Measurements from ENCODE around the gene HSPA9. TPM values are rescaled to one million over a fixed set of nuclear protein-coding genes. Genes with fewer than 3 reads are reported as not detected.
A peak's percentile ranks its signal among the peaks of the same experiment; 100 is the strongest.

The HSPA9 gene
- total and polyA plus RNA-seq, 2 experiments from 2014 or later: 213 to 292 TPM

DNA sequence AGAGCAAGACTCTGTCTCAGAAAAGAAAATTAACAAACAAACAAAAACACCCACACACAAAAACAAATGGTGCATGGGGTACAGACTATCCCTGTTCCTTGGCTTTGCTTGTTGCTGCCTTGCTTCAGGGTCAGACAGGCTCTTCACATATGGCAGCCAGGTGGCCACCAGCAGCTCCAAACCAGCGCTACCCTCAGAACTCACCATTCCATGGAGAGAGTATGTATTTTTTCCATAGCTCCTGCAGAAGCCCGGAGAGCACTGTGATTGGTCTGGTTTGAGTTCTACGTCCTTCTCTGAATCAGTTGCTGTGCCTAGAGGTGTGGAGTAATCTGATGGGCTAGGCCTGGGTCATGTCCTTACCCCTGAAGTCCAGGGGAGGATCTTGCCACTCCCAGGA is 25.2 kb upstream of the HSPA9 start:
- no peak overlapping the region for H3K27ac ChIP-seq
- no peak for DNase-seq (ENCODE audit: low read depth in 1 of 2, low spot score in 1 of 2)
- no peaks in the 10 kb centered on the region for H3K9me3 ChIP-seq (ENCODE audit: low read depth)
- TF ChIP-seq, protein P1, sequence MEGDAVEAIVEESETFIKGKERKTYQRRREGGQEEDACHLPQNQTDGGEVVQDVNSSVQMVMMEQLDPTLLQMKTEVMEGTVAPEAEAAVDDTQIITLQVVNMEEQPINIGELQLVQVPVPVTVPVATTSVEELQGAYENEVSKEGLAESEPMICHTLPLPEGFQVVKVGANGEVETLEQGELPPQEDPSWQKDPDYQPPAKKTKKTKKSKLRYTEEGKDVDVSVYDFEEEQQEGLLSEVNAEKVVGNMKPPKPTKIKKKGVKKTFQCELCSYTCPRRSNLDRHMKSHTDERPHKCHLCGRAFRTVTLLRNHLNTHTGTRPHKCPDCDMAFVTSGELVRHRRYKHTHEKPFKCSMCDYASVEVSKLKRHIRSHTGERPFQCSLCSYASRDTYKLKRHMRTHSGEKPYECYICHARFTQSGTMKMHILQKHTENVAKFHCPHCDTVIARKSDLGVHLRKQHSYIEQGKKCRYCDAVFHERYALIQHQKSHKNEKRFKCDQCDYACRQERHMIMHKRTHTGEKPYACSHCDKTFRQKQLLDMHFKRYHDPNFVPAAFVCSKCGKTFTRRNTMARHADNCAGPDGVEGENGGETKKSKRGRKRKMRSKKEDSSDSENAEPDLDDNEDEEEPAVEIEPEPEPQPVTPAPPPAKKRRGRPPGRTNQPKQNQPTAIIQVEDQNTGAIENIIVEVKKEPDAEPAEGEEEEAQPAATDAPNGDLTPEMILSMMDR (IDR thresholded peaks at IDR 0.05; ENCODE audit: low read depth, low read length): no peak
- peaks cover 5% of the 10 kb centered on the region for H3K4me1 ChIP-seq (ENCODE audit: low read depth)
- no peaks in the 10 kb centered on the region for H3K36me3 ChIP-seq
- H3K27me3 ChIP-seq: no peaks in the 10 kb centered on the region
- no peak overlapping the region for H3K4me3 ChIP-seq

DNA sequence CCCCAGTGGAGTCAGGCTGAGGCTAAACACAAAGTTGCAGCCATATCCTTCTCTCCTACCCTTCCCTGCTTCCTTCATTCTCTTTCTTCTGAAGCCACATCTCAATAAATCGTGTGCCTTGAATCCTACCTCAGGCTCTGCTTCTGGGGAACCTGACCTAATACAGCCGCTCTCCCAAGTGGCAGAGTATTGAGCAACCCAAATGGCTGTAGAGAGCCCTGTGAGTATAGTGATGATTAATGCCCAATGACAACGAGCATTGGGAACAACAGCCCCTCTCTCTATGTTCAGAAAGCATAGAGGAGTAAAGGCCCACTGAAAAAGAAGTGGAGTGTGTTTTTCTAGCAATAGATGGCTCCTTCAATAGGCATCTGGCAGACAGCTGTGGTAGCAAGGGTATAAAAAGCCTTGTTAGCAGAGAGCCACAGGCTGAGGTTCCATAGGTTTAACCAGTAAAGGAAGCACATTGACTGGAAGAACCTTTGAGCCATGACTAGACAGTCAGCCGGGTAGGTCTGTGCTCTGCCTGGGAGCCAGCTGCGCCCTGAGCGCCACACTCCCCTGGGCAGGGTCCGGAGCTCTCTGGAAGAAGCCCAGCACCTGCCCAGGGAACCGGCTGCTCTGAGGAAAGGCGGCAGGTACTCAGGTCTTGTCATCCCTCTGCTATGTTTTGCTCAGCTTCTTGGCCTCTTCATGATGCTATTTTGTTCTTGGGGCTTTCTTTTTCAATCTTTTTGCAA is 22.6 kb upstream of the HSPA9 start:
- Histone ChIP-seq H3K4me1 (ENCODE audit: low read depth) (peaks cover 5% of the 10 kb centered on the region), H3K27me3 (no peaks in the 10 kb centered on the region), H3K36me3 (no peaks in the 10 kb centered on the region), H3K9me3 (ENCODE audit: low read depth) (no peaks in the 10 kb centered on the region), H3K4me3 (no peak overlapping the region), H3K27ac (no peak overlapping the region)
- TF ChIP-seq, protein P1 (IDR thresholded peaks at IDR 0.05; ENCODE audit: low read depth, low read length): no peak
- peak in 1 of 2 donors; percentile 11 for DNase-seq (ENCODE audit: low read depth in 1 of 2, low spot score in 1 of 2)

DNA sequence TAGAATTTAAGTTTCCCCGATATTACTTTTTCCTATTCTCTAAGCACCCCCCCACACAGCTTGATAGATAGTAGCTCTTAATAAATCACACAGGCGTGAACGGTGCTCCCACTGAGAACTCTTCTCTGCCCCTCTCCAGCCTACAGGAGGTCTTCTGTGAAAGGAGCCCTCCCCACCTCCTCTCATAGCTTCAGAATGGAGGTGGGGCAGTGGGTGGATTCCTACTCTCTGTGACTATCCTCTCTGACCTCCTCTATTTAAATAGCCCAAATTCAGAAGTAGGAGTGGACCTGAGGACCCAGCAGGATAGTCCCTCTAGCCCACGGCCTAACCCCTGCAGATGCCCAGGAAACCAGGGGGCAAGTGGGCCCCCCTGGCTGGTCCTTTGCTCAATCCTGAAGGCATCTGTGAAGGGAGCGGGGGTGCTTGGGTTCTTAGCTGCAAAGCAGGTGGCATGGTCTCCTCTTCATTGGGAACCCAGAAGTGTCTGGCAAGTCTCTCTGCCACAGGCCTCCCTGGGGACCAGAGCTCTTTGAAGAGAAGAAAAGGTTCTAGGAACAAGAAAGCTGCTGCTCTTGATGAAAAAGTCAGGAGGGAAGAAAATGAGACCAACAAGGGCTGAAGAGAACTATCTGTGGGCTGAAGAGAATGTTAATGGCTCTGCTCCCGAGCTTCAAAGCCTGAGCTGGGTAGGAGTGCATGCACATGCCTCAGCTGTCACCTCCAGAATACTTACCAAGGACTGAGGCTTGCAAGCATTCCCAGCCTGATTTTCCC is 21.1 kb upstream of the HSPA9 start:
- Histone ChIP-seq H3K4me3 (no peak overlapping the region), H3K36me3 (no peaks in the 10 kb centered on the region), H3K9me3 (ENCODE audit: low read depth) (no peaks in the 10 kb centered on the region), H3K27me3 (no peaks in the 10 kb centered on the region), H3K27ac (no peak overlapping the region), H3K4me1 (ENCODE audit: low read depth) (peaks cover 5% of the 10 kb centered on the region)
- TF ChIP-seq, protein P1 (IDR thresholded peaks at IDR 0.05; ENCODE audit: low read depth, low read length): no peak
- peak in 1 of 2 donors; percentile 26 for DNase-seq (ENCODE audit: low read depth in 1 of 2, low spot score in 1 of 2)

DNA sequence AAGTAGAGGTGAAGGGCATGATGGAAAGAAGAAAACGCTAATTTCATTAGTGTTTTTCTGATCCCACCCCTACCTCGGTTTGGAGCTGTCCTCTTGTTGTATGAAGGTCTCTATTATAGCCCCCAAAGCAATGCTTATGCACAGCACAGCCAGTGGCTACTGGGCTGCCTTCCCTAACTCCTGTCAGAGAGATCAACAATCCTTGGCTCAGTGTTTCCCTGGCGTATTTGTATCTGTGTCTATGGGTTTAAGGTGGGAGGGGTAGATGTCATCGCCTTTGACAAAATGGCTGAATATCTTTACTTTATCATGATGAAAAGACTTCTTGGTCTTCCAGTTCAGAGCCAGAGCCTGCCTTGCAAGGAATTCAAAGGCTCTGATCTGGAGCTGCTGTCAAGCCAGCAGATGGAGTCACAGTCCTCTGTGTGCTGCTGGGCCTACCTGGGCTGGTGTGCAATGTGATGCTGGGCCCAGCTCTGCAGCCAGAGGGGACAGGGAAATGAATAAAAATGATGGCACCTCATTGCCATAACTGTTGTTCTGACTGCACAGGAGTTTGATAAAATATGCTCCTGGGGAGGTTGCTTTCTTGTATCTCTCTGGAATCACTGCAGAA is 20.1 kb upstream of the HSPA9 start:
- no peaks in the 10 kb centered on the region for H3K27me3 ChIP-seq
- DNase-seq (ENCODE audit: low read depth in 1 of 2, low spot score in 1 of 2): peak in 1 of 2 donors; percentile 32
- TF ChIP-seq, protein P1 (IDR thresholded peaks at IDR 0.05; ENCODE audit: low read depth, low read length): no peak

DNA sequence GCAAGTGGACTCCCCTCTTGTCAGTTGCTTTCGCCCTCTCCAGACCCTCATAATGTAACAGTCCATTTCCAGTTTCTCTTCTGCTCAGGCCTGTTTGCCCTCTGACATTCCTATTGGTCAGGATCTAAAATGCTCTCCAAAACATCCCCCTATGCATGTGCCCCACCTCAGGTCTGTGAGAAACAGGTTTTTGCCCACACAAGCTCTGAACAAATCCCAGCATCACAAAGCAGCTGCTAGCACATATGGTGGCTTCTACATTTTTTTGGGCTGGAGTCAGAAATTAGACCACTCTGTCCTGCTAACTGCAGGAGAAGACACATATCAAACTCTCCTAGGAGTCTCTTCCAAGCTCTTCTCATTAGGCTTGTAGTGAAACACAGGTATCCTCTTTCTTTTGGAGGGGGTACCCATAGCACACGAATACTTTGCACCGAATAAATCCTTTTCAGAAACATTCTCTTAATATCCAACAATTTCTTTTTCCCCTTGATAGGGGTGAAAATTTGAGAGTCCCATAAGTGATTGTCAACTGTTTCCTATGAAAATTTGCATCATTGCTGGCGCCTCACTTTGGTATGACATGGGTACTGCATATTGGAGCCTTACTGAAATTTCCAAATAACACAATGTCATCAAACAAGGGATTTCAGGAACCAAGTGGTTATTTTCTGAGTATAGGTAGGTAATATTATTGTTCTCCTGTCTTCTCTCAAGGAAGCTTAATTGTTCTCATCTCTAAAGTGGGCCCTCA is 19.3 kb upstream of the HSPA9 start:
- no peak overlapping the region for H3K27ac ChIP-seq
- H3K27me3 ChIP-seq: no peaks in the 10 kb centered on the region
- H3K36me3 ChIP-seq: no peaks in the 10 kb centered on the region
- H3K4me1 ChIP-seq (ENCODE audit: low read depth): peaks cover 5% of the 10 kb centered on the region
- no peak for DNase-seq (ENCODE audit: low read depth in 1 of 2, low spot score in 1 of 2)
- TF ChIP-seq, protein P1 (IDR thresholded peaks at IDR 0.05; ENCODE audit: low read depth, low read length): peak; percentile 52
- H3K9me3 ChIP-seq (ENCODE audit: low read depth): no peaks in the 10 kb centered on the region
- H3K4me3 ChIP-seq: no peak overlapping the region

More for the DNA sequence above, 20.1 kb upstream of the HSPA9 start:
- no peaks in the 10 kb centered on the region for H3K9me3 ChIP-seq (ENCODE audit: low read depth)
- H3K27ac ChIP-seq: no peak overlapping the region
- no peaks in the 10 kb centered on the region for H3K36me3 ChIP-seq
- H3K4me3 ChIP-seq: no peak overlapping the region
- peaks cover 5% of the 10 kb centered on the region for H3K4me1 ChIP-seq (ENCODE audit: low read depth)

All from cardiac muscle cell (in vitro differentiated cells and primary cell).